ENCODE data around the gene LRRC2.
"Not testable (repeated sequence)": the region's sequence is repeated elsewhere in the genome, so short reads cannot be mapped to it uniquely, and the experiment has no call there.

Gene LRRC2

GRCh38 chr3:46549989-46550388, 16.1 kb downstream of the LRRC2 start:
- H3K27ac ChIP-seq: no peak overlapping the region
- TF ChIP-seq ZFX (IDR thresholded peaks at IDR 0.05; ENCODE audit: borderline replicate concordance): no peak
- no peak for TF ChIP-seq CTCF (IDR thresholded peaks at IDR 0.05)

- TF ChIP-seq CTCF (IDR thresholded peaks at IDR 0.05): no peak
- TF ChIP-seq ZFX (IDR thresholded peaks at IDR 0.05; ENCODE audit: borderline replicate concordance): no peak
- H3K27ac ChIP-seq: no peak overlapping the region
These were observed 16.6 kb downstream of the LRRC2 start for GRCh38 chr3:46549408-46549904.

- H3K27ac ChIP-seq: not testable (repeated sequence)
These were observed 17.5 kb downstream of the LRRC2 start for GRCh38 chr3:46548611-46549010.

GRCh38 chr3:46546896-46547440, 19.1 kb downstream of the LRRC2 start:
- TF ChIP-seq CTCF (IDR thresholded peaks at IDR 0.05): no peak
- no peak for TF ChIP-seq ZFX (IDR thresholded peaks at IDR 0.05; ENCODE audit: borderline replicate concordance)
- H3K27ac ChIP-seq: no peak overlapping the region

GRCh38 chr3:46545818-46546630, 20.1 kb downstream of the LRRC2 start:
- no peak overlapping the region for H3K27ac ChIP-seq

GRCh38 chr3:46544771-46545503, 21.2 kb downstream of the LRRC2 start:
- H3K27ac ChIP-seq: no peak overlapping the region
- no peak for TF ChIP-seq ZFX (IDR thresholded peaks at IDR 0.05; ENCODE audit: borderline replicate concordance)
- no peak for TF ChIP-seq CTCF (IDR thresholded peaks at IDR 0.05)

More at GRCh38 chr3:46545818-46546630, 20.1 kb downstream of the LRRC2 start:
- TF ChIP-seq CTCF (IDR thresholded peaks at IDR 0.05) (no peak), ZFX (IDR thresholded peaks at IDR 0.05; ENCODE audit: borderline replicate concordance) (no peak)

- H3K27ac ChIP-seq: no peak overlapping the region
- TF ChIP-seq ZFX (IDR thresholded peaks at IDR 0.05; ENCODE audit: borderline replicate concordance): no peak
- no peak for TF ChIP-seq CTCF (IDR thresholded peaks at IDR 0.05)
These were observed 23.3 kb downstream of the LRRC2 start for GRCh38 chr3:46542801-46543201.
